ENCODE data around the gene PGBD5. TPM values are rescaled to one million over a fixed set of nuclear protein-coding genes. Genes with fewer than 3 reads are reported as not detected.

The PGBD5 gene
- polyA plus RNA-seq, 6 donors from 2014 or later, result not detected

DNA sequence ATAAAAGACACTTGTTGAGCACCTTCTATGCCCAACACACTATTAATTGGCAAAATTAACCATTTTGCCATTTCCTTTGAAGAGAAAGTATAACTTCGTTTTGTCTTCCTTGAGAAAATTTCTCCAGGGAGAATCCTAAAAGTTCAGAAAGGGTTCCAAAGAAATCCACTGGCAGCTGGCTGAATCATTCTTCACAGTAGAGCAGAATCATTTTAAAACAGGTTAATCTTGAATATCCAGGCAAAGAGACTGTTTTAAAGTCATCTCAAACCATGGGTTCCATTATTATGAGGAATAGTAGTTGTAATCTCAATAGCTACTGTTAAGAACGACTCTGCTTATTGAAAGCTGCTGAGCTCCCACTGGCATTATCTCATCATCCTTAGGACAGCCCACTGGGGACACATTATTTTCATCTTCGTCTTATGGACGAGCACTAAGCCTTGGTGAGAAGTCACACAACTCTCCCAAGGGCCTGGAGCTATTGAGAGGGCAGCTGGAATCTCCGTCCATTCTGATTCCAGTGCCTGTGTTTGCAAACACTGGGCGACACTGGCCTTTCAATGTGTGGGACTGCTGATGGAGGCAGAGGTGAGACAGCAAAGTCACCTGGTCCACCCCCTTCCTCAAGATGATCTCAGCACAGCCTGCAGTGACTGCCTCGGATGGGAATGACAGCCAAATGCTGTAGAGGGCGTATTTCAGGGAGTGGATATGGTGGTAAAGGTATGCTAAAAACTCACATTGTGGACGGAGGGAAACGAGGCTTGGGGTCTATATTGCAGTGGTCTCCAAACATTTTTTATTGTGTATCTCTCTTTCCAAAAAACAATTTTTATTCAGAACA, 15.3 kb upstream of the PGBD5 start:
- no peak for DNase-seq
- Mint-ChIP-seq H3K9me3 (peaks cover 5 to 28% (median 13%) of the 10 kb centered on the region in 7 donors), H3K36me3 (peaks cover 0 to 8% of the 10 kb centered on the region in 2 donors), H3K4me3 (no peak overlapping the region), H3K27me3 (peaks cover 22 to 41% (median 32%) of the 10 kb centered on the region in 3 donors), H3K4me1 (no peaks in the 10 kb centered on the region), H3K27ac (no peak overlapping the region)
- no peak for ATAC-seq (ENCODE audit: low read depth in 2 of 2)

DNA sequence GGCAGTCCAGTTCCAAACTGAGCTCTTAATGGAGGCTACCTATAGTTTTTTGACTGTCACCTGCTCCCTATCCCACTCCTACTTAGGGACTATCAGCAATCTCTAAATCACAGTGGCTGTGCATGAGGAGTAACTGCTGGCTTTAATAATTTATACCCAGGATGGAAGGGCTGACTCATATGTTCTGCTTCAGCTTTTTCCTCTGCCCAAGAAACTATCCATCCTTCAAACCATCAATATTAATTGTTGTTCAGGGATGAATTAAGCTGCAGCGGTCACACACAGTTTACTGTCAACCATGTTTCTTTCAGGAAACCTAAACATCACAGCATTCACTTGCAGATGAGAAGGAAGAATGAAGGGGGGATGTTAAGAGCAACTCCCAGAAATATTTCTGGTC, 9.0 kb upstream of the PGBD5 start:
- DNase-seq, result no peak
- Mint-ChIP-seq H3K27me3 (peaks cover 18 to 25% (median 19%) of the 10 kb centered on the region in 3 donors), H3K27ac (no peak overlapping the region), H3K9me3 (peaks cover 2 to 7% (median 5%) of the 10 kb centered on the region in 7 donors), H3K4me3 (no peak overlapping the region), H3K4me1 (no peaks in the 10 kb centered on the region), H3K36me3 (peaks cover 0 to 8% of the 10 kb centered on the region in 2 donors)
- ATAC-seq (ENCODE audit: low read depth in 2 of 2), result no peak

DNA sequence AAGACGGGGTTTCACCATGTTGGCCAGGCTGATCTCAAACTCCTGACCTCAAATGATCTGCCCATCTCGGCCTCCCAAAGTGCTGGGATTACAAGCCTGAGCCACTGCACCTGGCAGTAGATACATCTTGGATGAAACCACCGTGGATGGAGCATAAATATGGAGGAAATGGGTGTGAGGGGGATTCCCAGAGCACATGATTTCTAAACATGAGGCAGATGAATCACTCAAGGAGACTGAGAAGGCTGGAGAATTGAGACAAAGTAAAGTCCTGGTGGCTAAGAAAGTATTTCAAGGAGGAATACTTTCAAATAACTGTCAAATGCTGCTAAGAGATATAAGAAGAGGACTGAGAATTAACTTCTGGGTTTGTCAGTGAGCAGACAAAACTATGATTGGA, 5.4 kb upstream of the PGBD5 start:
- no peak for ATAC-seq (ENCODE audit: low read depth in 2 of 2)
- peaks cover 6 to 10% (median 7%) of the 10 kb centered on the region in 3 donors for H3K4me1 Mint-ChIP-seq
- peaks cover 15 to 26% (median 23%) of the 10 kb centered on the region in 3 donors for H3K27me3 Mint-ChIP-seq
- peaks cover 6 to 9% of the 10 kb centered on the region in 2 donors for H3K36me3 Mint-ChIP-seq
- no peak overlapping the region for H3K27ac Mint-ChIP-seq
- no peak for DNase-seq
- H3K9me3 Mint-ChIP-seq, result peaks cover 0 to 15% (median 5%) of the 10 kb centered on the region in 7 donors
- H3K4me3 Mint-ChIP-seq, result no peak overlapping the region

DNA sequence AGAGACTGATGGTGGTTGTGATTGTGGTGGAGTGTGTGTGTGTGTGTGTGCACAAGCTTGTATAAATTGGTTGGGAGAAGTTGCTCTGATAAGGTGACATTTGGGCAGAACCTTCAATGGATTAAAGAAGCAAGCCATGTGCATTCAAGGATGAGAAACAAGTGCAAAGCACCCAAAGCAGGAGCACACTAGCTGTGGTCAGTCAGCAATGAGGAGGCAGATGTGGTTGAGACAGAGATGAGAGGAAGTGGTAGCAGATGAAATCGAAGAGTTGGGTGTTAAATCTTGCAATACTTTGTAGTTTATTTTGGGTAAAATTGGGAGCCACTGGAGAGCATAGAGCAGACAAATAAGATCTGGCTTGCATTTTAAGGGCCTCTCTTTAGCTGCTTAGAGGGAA, 4.4 kb upstream of the PGBD5 start:
- no peak for DNase-seq
- no peak overlapping the region for H3K4me3 Mint-ChIP-seq
- no peak overlapping the region for H3K27ac Mint-ChIP-seq
- ATAC-seq (ENCODE audit: low read depth in 2 of 2), result no peak
- peaks cover 6 to 9% of the 10 kb centered on the region in 2 donors for H3K36me3 Mint-ChIP-seq
- peaks cover 16 to 23% (median 21%) of the 10 kb centered on the region in 3 donors for H3K27me3 Mint-ChIP-seq
- H3K4me1 Mint-ChIP-seq, result peaks cover 6 to 10% (median 7%) of the 10 kb centered on the region in 3 donors
- H3K9me3 Mint-ChIP-seq, result peaks cover 0 to 12% (median 5%) of the 10 kb centered on the region in 7 donors

DNA sequence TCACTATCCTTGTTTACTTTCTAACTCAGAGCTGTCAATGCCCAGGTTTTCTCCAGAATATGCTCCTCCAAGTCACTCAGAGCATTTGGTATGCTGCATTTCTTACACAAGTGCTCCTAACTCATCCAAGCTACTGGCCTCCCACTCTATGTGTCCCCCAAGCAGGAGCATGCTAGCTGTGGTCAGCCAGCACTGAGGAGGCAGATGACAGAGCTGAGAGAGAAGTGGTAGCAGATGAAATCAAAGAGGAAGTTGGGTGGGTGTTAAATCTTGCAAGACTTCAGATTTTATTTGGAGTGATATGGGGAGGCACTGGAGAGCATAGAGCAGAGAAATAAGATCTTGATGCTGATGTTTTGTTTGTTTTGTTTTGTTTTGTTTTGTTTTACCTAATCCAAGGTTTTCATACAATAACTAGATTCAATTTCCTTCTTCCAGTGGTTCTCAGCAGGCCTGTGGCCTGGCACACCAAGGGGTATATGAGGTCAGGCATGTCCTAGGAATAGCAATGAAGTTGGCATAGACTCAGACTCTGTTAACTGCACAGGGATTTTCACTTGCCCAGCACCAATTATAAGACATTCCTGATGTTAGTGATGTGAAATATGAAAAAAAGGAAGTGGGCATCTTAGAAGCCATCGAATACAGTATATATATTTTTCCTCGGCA, 3.1 kb upstream of the PGBD5 start:
- Mint-ChIP-seq H3K27ac (no peak overlapping the region), H3K4me1 (peaks cover 6 to 18% (median 11%) of the 10 kb centered on the region in 3 donors), H3K36me3 (peaks cover 6 to 9% of the 10 kb centered on the region in 2 donors), H3K4me3 (no peak overlapping the region), H3K27me3 (peaks cover 27 to 32% (median 27%) of the 10 kb centered on the region in 3 donors), H3K9me3 (peaks cover 0 to 12% (median 5%) of the 10 kb centered on the region in 7 donors)
- DNase-seq (no peak), ATAC-seq (ENCODE audit: low read depth in 2 of 2) (no peak)

DNA sequence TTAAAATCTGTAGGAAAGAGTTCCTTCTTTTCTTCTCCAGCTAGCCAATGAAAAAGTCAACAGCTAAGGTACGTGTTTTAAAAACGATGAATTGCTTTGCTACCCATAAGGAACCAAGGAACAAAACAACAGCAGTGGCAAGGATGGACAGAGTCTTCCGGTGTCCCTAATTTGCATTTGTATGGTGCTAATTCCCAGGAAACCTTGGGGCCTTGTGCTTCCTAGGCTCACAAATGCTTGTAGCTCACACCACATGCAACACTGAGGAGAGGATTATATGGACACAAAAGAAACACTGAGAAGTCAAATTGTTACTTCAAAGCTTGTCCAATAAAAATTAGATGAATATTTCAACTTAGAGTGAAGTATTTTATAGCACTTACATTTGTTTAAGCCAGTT, 1.8 kb upstream of the PGBD5 start:
- Mint-ChIP-seq H3K27me3 (peaks cover 35 to 39% (median 38%) of the 10 kb centered on the region in 3 donors), H3K4me3 (no peak overlapping the region), H3K9me3 (peaks cover 0 to 12% (median 5%) of the 10 kb centered on the region in 7 donors), H3K4me1 (peaks cover 6 to 19% (median 11%) of the 10 kb centered on the region in 3 donors), H3K27ac (no peak overlapping the region), H3K36me3 (peaks cover 6 to 11% of the 10 kb centered on the region in 2 donors)
- ATAC-seq (ENCODE audit: low read depth in 2 of 2) (no peak), DNase-seq (no peak)

DNA sequence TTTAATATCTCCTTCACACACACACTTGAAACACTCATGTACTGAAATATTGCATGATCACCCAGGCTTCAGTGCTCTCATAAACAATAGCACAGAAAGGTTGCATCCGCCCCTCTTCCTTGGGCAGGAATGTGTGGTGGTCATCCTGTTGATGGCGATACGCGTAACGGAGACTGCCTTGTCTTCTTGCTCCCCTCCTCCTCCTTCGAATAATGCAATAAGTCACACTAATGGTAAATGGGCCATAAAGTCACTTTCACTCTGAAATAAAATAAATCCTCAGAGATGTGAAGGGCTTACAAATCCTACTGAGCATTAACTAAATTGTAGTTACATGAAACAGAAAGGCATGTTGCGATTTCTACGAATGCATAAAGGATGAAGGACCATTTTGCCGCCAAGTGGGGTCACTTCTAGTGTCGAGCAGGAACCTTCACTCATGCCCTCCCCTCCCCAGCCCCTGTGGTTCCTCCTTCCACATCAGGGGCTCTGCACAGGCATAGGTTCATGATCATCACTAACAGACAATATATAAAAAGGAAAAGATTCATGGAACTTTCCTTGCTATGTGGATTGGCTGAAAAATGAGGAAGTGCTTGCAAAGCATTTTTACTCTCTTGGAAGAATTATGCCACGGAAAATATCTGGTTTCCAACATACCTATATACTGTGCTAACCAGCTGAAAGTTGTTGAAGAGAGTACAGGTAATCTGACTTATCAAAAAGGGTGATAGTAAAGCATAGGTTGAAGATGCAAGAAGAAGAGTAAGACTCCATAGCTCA, 1.2 kb upstream of the PGBD5 start:
- peaks cover 11 to 19% (median 13%) of the 10 kb centered on the region in 3 donors for H3K4me1 Mint-ChIP-seq
- DNase-seq (no peak), ATAC-seq (ENCODE audit: low read depth in 2 of 2) (no peak)
- peaks cover 42 to 46% (median 45%) of the 10 kb centered on the region in 3 donors for H3K27me3 Mint-ChIP-seq
- H3K4me3 Mint-ChIP-seq, result peak overlapping the region; percentile 64 to 90 (median 80)
- H3K9me3 Mint-ChIP-seq, result peaks cover 1 to 12% (median 5%) of the 10 kb centered on the region in 7 donors
- no peak overlapping the region for H3K27ac Mint-ChIP-seq
- peaks cover 6 to 18% of the 10 kb centered on the region in 2 donors for H3K36me3 Mint-ChIP-seq

DNA sequence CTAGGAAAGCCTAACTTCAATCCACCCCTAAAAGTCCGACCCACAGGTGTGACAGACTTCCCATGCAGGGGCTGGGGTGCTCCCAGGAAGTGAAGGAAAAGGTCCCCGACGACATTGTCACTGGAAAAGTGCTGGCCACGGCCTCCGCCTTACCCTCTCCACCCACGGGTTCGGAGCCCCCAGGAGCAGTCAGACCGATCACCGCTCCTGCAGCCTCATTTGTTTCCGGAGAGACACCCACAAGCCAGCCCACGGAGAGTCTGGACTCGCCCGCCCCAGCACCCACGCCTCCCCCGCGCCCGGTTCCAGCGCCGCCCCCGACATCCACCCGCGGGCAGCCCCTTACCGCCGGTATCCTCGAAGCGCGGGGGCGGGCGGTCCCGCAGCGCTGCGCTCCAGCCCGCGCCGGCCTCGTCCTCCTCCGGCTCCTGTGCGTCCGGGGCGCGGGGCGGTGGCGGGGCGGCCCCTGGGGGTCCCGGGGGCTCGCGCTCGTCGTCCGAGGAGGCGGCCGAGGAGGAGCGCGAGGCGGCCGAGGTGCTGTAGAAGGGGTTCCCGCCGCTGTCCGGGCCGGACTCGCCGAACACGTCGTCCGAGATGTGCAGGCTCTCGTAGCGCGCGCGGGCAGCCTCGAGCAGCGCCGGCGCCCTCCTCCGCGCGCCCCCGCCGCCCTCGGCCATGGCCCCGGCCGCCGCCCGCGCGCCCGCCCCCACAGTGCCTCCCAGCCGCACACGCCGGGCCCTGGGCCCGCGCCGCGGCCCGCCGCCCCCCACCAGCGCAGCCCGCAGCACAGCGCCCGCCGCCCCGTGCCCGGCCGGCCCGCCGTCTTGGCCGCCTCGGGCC, 660 bp downstream of the PGBD5 start:
- Mint-ChIP-seq H3K27ac (peak overlapping the region in 1 of 6 donors; percentile 69), H3K9me3 (peaks cover 5 to 24% (median 12%) of the 10 kb centered on the region in 7 donors), H3K27me3 (peaks cover 56 to 58% (median 57%) of the 10 kb centered on the region in 3 donors), H3K36me3 (peaks cover 6 to 28% of the 10 kb centered on the region in 2 donors), H3K4me3 (peak overlapping the region; percentile 54 to 89 (median 67)), H3K4me1 (peaks cover 12 to 19% (median 14%) of the 10 kb centered on the region in 3 donors)
- DNase-seq, result no peak
- no peak for ATAC-seq (ENCODE audit: low read depth in 2 of 2)

DNA sequence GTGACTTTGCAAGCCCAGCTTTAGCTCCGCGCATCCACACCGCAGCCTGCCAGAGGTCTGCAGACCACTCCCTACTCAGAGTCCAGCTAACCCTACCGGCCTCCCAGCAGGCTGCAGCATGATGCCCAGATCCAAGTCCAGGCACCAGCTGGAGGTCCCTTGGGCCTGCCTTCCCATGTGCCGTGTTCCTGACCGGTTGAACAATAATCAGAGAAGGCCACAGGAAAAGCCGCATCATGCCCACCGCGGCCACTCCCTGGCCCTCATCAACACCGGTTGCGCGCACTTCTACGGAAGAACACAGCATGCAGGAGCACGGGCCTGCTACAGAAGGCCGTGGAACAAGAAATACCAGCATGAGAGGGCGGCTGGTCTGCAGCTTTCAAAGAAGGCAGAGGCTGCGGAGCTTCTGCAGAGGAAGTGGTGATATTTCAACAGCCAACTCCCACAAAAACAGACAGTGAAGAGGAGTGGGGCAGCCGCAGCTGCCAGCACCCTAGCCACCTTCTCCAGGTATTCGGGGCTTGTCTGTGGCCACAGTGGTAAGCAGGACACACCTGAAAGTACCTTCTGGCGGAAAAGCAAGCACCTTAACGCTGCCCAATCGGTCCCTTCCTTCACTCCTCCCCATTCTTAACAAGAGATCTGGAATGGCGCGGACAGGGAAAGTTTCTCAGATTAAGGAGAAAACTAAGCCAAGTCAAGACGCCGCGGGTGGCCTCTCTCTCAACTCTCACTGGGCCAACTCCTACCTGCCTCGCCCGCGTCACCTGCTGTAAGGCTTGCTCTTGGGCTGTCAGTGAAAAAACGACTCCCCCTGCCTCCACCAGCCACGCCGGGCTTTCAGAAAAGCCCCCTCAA, 1.5 kb downstream of the PGBD5 start:
- Mint-ChIP-seq H3K36me3 (peaks cover 4 to 28% of the 10 kb centered on the region in 2 donors), H3K4me1 (peaks cover 12 to 19% (median 14%) of the 10 kb centered on the region in 3 donors), H3K9me3 (peaks cover 8 to 32% (median 17%) of the 10 kb centered on the region in 7 donors), H3K4me3 (peak overlapping the region; percentile 54 to 89 (median 67)), H3K27ac (peak overlapping the region in 1 of 6 donors; percentile 69), H3K27me3 (peaks cover 58 to 65% (median 62%) of the 10 kb centered on the region in 3 donors)
- DNase-seq, result no peak
- no peak for ATAC-seq (ENCODE audit: low read depth in 2 of 2)

DNA sequence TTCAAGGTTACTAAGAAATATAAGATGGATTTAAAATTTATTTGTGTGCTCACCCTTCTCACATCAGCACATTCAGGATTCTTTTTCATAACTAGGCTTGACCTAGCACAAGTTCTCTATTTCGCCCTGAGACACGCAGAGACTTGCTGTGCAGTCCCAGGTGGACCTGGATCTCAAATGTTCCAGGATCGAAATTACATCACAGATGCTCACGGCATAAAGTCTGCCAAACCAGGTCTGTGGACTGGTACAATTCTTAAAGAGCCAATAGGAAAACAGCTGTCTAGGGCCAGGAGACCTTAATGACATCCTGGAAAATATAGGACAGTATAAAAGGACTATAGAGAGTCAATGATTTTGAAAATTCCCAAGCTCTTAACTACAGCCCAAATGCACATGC, 2.2 kb downstream of the PGBD5 start:
- H3K27me3 Mint-ChIP-seq, result peaks cover 64 to 71% (median 66%) of the 10 kb centered on the region in 3 donors
- H3K4me1 Mint-ChIP-seq, result peaks cover 12 to 19% (median 14%) of the 10 kb centered on the region in 3 donors
- ATAC-seq (ENCODE audit: low read depth in 2 of 2), result no peak
- no peak overlapping the region for H3K27ac Mint-ChIP-seq
- H3K4me3 Mint-ChIP-seq, result peak overlapping the region in 6 of 8 donors; percentile 29 to 84 (median 60)
- peaks cover 0 to 28% of the 10 kb centered on the region in 2 donors for H3K36me3 Mint-ChIP-seq
- H3K9me3 Mint-ChIP-seq, result peaks cover 12 to 35% (median 18%) of the 10 kb centered on the region in 7 donors
- no peak for DNase-seq

DNA sequence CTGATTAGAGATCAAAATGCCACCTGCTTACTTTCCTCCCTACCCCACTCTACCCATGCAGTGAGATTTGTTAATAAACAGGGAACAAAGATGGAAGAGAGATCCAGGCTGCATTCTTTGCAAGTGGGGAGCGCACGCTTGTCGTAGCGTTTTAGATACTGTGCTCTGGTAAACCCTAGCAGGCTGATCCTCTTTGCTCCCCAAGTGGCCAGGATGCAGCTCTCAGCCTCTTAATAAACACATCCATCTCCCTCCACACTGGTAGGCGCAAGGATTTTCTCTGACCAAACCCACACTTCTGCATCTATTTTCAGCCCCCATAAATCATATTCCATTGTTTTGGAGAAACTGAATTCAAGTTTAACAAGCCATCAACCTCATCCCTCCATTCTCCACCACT, 2.9 kb downstream of the PGBD5 start:
- H3K4me1 Mint-ChIP-seq, result peaks cover 12 to 19% (median 14%) of the 10 kb centered on the region in 3 donors
- DNase-seq (no peak), ATAC-seq (ENCODE audit: low read depth in 2 of 2) (no peak)
- peaks cover 68 to 77% (median 70%) of the 10 kb centered on the region in 3 donors for H3K27me3 Mint-ChIP-seq
- peaks cover 0 to 28% of the 10 kb centered on the region in 2 donors for H3K36me3 Mint-ChIP-seq
- peak overlapping the region in 1 of 6 donors; percentile 32 for H3K27ac Mint-ChIP-seq
- H3K4me3 Mint-ChIP-seq, result peak overlapping the region in 2 of 8 donors; percentile 2 to 33
- peaks cover 12 to 36% (median 18%) of the 10 kb centered on the region in 7 donors for H3K9me3 Mint-ChIP-seq

All from naive B cell (primary cell).